Adrenal gland (tissue), 12 donors: ENCODE data around the gene NELFCD. TPM values are rescaled to one million over a fixed set of nuclear protein-coding genes. Genes with fewer than 3 reads are reported as not detected.
"Not testable (repeated sequence)": the region's sequence is repeated elsewhere in the genome, so short reads cannot be mapped to it uniquely, and the experiment has no call there.

ENCODE experiments used
- DNase-seq, 7 donors: peaks; one replicate each; pipeline ENCODE4 v3.0.0-alpha.2; 2019 to 2020
- H3K27ac ChIP-seq, 5 donors: fragments of 200-600 bp; sonication (generic) in 4 of 5; 1 replicate in 3 of 5; 2 replicates in 2 of 5; pipeline versions ENCODE4 v1.5.1 to v1.8.0; 2016 to 2020; ENCODE audit warnings: mild to moderate bottlenecking in 1 of 5
- H3K27me3 ChIP-seq: fragments of 200-600 bp; 2 replicates; pipeline ENCODE4 v1.8.0; 2021
- H3K36me3 ChIP-seq, 2 donors: fragments of 200-600 bp; replicated peaks in 1 of 2; 1 replicate in 1 of 2; 2 replicates in 1 of 2; pipeline versions ENCODE4 v1.5.1 to v1.8.0; 2018 to 2022
- H3K4me1 ChIP-seq, 2 donors: fragments of 200-600 bp; replicated peaks in 1 of 2; 1 replicate in 1 of 2; 2 replicates in 1 of 2; pipeline versions ENCODE4 v1.5.1 to v1.8.0; 2018 to 2021
- H3K4me3 ChIP-seq, 4 donors: fragments of 200-600 bp; sonication (generic) in 3 of 4; one replicate each; pipeline ENCODE4 v1.5.1; 2016 to 2018
- H3K9me3 ChIP-seq, 3 donors: fragments of 200-600 bp; sonication (generic) in 1 of 3; replicated peaks in 1 of 3; 1 replicate in 2 of 3; 2 replicates in 1 of 3; pipeline versions ENCODE4 v1.5.1 to v1.8.0; 2016 to 2021
- POLR2A ChIP-seq, 2 donors: fragments of 450-650 bp; IDR thresholded peaks; one replicate each; pipeline ENCODE4 v1.6.1; 2017; ENCODE audit warnings: antibody characterized with exemption in 2 of 2, mild to moderate bottlenecking in 2 of 2, moderate library complexity in 1 of 2
- WGBS, 4 donors: extraction: QIAGEN DNeasy Blood & Tissue Kit in 2 of 4; methylation state at CpG; one replicate each; pipeline versions ENCODE4 v1.1.5 to v1.1.7; 2013 to 2017; 5-methylcytosine and 5-hydroxymethylcytosine counted together
- intact Hi-C, 2 donors: fragments of 100-400 bp; cut with DNase I; formaldehyde crosslinking; loops; one replicate each; pipeline versions ENCODE4 v1.14.1 to v1.15.0; 2022 to 2023
- polyA plus RNA-seq, 3 donors: library from polyadenylated mRNA; stranded (reverse); fragments of 200-250 nt in 2 of 3; fragments of 350-450 nt in 1 of 3; fragmentation: Illumina TruSeq in 1 of 3; extraction: RNeasy Lipid Tissue Mini Kit (QIAGEN cat#74804) in 1 of 3; gene quantifications; one replicate each; pipeline ENCODE4 v1.2.3, GENCODE V29; 2013 to 2014
- total RNA-seq, 9 donors: library from RNA; depleted of rRNA in 4 of 9; stranded (reverse); fragments of >200 nt in 4 of 9; fragments of 120-200 nt in 1 of 9; fragmentation: NEBNext Ultra II Directional in 1 of 9; extraction: Animal tissue kit (Norgen Biotek cat#: 25700) in 1 of 9; gene quantifications; one replicate each; pipeline versions ENCODE4 v1.1.0 to v1.2.4, GENCODE V29; 2013 to 2023
- TF ChIP-seq, protein P1 (sequence below), 6 experiments: fragments of 450-650 bp in 4 of 6; fragments of 200-600 bp in 2 of 6; sonication (generic) in 1 of 6; IDR thresholded peaks; 1 replicate in 5 of 6; 2 replicates in 1 of 6; pipeline versions ENCODE4 v1.5.1 to v1.8.0; 2016 to 2021; ENCODE audit warnings: antibody characterized with exemption in 6 of 6, mild to moderate bottlenecking in 2 of 6, moderate library complexity in 1 of 6
- donor health status: healthy with polysubstance abuse.
- donor health status: Bipolar disorder and iron deficiency.
- donor health status: DM: yes; HTN: yes; CAD: no.
- donor health status: DM: no; HTN: no; CAD: no.
- donor health status: DM: no; HTN: no; CAD: no.
- donor health status: DM: yes; HTN: yes; CAD: no.

NELFCD gene
- total and polyA plus RNA-seq, 12 donors, result 47.1 to 107 (median 75.0) TPM

DNA sequence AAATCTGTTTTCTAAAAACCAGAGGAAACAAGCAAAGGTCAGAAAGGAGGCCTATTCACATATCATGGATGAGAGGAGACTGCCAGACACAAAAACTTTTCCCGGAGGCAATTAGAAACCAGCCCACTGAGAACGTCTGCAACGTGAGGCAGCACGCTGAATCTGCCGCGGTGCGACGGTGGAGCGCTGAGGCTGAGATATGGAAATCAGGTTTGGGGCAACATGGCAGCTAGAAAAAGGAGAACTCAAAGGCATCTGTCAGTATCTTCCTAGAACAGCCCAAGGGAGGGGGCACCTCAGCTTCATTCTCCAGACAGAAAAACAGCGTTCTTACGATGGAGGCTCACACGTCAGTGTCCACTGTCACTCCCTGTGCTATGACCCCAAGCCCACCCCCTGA is 56.3 kb downstream of the NELFCD start:
- no peak for TF ChIP-seq POLR2A (IDR thresholded peaks at IDR 0.05)
- TF ChIP-seq, protein P1, sequence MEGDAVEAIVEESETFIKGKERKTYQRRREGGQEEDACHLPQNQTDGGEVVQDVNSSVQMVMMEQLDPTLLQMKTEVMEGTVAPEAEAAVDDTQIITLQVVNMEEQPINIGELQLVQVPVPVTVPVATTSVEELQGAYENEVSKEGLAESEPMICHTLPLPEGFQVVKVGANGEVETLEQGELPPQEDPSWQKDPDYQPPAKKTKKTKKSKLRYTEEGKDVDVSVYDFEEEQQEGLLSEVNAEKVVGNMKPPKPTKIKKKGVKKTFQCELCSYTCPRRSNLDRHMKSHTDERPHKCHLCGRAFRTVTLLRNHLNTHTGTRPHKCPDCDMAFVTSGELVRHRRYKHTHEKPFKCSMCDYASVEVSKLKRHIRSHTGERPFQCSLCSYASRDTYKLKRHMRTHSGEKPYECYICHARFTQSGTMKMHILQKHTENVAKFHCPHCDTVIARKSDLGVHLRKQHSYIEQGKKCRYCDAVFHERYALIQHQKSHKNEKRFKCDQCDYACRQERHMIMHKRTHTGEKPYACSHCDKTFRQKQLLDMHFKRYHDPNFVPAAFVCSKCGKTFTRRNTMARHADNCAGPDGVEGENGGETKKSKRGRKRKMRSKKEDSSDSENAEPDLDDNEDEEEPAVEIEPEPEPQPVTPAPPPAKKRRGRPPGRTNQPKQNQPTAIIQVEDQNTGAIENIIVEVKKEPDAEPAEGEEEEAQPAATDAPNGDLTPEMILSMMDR (IDR thresholded peaks at IDR 0.05), result no peak
- Histone ChIP-seq H3K4me3 (no peak overlapping the region), H3K27ac (no peak overlapping the region), H3K4me1 (peaks cover 13 to 39% of the 10 kb centered on the region in 2 donors), H3K36me3 (peaks cover 0 to 49% of the 10 kb centered on the region in 2 donors), H3K27me3 (no peaks in the 10 kb centered on the region), H3K9me3 (no peaks in the 10 kb centered on the region)
- intact Hi-C loops, result loop anchor here in 1 of 2 donors (10.0 kb wide), 1 partner anchor 53 kb away; the partner anchor contains the start of gene NELFCD
- 91 to 94% (median 94%) methylated on average over 12 of the region's 12 CpGs for WGBS, 4 donors
- DNase-seq, result no peak

DNA sequence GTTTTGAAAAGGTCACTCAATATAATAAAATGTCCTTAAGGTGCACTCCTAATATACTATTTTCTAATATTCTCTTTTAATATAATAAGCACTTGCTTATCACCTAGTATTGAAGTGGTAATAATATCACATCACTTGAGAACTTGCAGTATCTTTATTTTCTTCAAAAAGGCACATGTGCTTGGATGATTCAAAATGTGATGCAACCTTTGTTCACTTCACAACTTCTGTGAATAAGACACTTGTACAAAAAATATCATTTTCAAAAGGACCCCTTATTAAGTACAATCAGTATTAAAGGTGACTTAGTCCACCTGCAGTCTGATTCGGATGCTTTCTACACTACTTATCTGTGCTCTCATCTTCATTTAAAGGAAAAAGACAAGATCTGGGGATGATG is 58.2 kb downstream of the NELFCD start:
- Histone ChIP-seq H3K27me3 (no peaks in the 10 kb centered on the region), H3K36me3 (peaks cover 0 to 42% of the 10 kb centered on the region in 2 donors), H3K4me1 (peaks cover 17 to 36% of the 10 kb centered on the region in 2 donors), H3K27ac (no peak overlapping the region), H3K4me3 (no peak overlapping the region), H3K9me3 (no peaks in the 10 kb centered on the region)
- TF ChIP-seq, protein P1 (IDR thresholded peaks at IDR 0.05), result no peak
- TF ChIP-seq POLR2A (IDR thresholded peaks at IDR 0.05), result no peak
- intact Hi-C loops, result loop anchor here in 1 of 2 donors (10.0 kb wide), 1 partner anchor 54 kb away; the partner anchor contains the start of gene NELFCD
- WGBS, 4 donors, result 63 to 84% (median 80%) methylated on average over 1 of the region's 1 CpG
- no peak for DNase-seq

DNA sequence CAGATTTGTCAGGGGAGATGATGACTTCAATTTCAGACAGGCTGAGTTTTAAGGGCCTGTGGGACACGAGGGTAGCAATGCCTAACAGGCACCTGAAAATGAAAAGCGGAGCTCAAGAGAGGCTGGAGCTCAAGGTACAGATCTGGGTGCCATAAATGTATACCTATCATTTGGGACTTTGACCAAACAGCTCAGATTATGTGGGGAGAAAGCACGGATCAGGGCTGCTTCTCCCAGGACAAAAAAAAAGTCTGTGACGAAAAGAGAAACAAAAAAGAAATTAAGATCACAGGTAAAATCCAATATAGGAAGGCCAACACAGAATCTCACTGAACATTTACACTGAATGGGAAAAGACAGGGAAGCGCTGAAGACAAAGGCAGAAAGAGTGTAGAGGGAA is 59.6 kb downstream of the NELFCD start:
- 88 to 93% (median 91%) methylated on average over 5 of the region's 5 CpGs for WGBS, 4 donors

DNA sequence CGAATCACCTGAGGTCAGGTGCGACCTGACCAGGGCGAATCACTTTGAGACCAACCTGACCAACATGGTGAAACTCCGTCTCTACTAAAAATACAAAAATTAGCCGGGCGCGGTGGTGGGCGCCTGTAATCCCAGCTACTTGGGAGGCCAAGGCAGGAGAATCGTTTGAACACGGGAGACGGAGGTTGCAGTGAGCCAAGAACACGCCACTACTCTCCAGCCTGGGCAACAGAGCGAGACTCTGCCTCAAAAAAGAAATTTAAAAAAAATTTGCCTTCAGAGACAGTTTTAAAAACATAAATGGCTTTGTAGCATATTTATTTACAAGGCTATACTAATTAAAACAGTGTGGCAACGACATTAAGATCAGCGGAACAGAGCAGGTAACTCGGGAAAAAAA is 60.4 kb downstream of the NELFCD start:
- peak overlapping the region in 3 of 5 donors; percentile 78 to 95 (median 82) for H3K27ac ChIP-seq
- not testable (repeated sequence) for H3K27me3 ChIP-seq, DNase-seq, H3K9me3 ChIP-seq
- 87 to 94% (median 92%) methylated on average over 16 of the region's 16 CpGs for WGBS, 4 donors
- intact Hi-C loops, result loop anchor here in 1 of 2 donors (10.0 kb wide), 1 partner anchor 167 kb away; no protein-coding TSS in a partner anchor
- H3K4me3 ChIP-seq, result peak overlapping the region in 1 of 4 donors; percentile 95
- peaks cover 0 to 19% of the 10 kb centered on the region in 2 donors for H3K36me3 ChIP-seq
- H3K4me1 ChIP-seq, result peaks cover 17 to 36% of the 10 kb centered on the region in 2 donors

More for the DNA sequence above, 59.6 kb downstream of the NELFCD start:
- Histone ChIP-seq H3K4me1 (peaks cover 17 to 36% of the 10 kb centered on the region in 2 donors), H3K36me3 (peaks cover 0 to 27% of the 10 kb centered on the region in 2 donors), H3K9me3 (no peaks in the 10 kb centered on the region), H3K27ac (no peak overlapping the region), H3K4me3 (no peak overlapping the region), H3K27me3 (no peaks in the 10 kb centered on the region)
- intact Hi-C loops, result loop anchor here in 1 of 2 donors (10.0 kb wide), 1 partner anchor 166 kb away; no protein-coding TSS in a partner anchor
- no peak for TF ChIP-seq POLR2A (IDR thresholded peaks at IDR 0.05)
- TF ChIP-seq, protein P1 (IDR thresholded peaks at IDR 0.05), result no peak
- DNase-seq, result no peak
